HEK293T (cell line): Measurements from ENCODE around the gene PCDH20.
"Not testable (repeated sequence)": the region's sequence is repeated elsewhere in the genome, so short reads cannot be mapped to it uniquely, and the experiment has no call there.

Source experiments
- CTCF ChIA-PET: fragments of 350-600 bp; formaldehyde crosslinking; extraction: SDS; loops from one replicate; lab custom pipeline; 2021; ENCODE audit warnings: antibody characterized with exemption, inconsistent platforms; lab: Yijun Ruan, JAX
- POLR2A ChIA-PET: fragments of 350-600 bp; formaldehyde crosslinking; extraction: SDS; loops from one replicate; lab custom pipeline; 2020; ENCODE audit warnings: antibody characterized with exemption, inconsistent platforms; lab: Yijun Ruan, JAX
- DNase-seq: peaks from one replicate; pipeline ENCODE4 v3.0.0; 2012; ENCODE audit warnings: mixed read lengths; ENCODE audit errors: extremely low spot score
- ARNT ChIP-seq: fragments of 450-650 bp; IDR thresholded peaks from 2 replicates; pipeline ENCODE4 v1.6.1; 2017; ENCODE audit warnings: mild to moderate bottlenecking
- BHLHE40 ChIP-seq: fragments of 450-650 bp; IDR thresholded peaks from 2 replicates; pipeline ENCODE4 v1.6.1; 2016; ENCODE audit warnings: mild to moderate bottlenecking, moderate library complexity, borderline replicate concordance
- CTBP1 ChIP-seq: fragments of 450-650 bp; IDR thresholded peaks from 2 replicates; pipeline ENCODE4 v1.6.1; 2016; ENCODE audit warnings: borderline replicate concordance
- ELF4 ChIP-seq: fragments of 450-650 bp; IDR thresholded peaks from 2 replicates; pipeline ENCODE4 v1.6.1; 2017; ENCODE audit warnings: antibody characterized with exemption
- FOXA1 ChIP-seq: fragments of 450-650 bp; IDR thresholded peaks from 2 replicates; pipeline ENCODE4 v1.6.1; 2016; ENCODE audit warnings: mild to moderate bottlenecking
- FOXK2 ChIP-seq: fragments of 450-650 bp; IDR thresholded peaks from 2 replicates; pipeline ENCODE4 v1.6.1; 2016; ENCODE audit warnings: mild to moderate bottlenecking
- FOXM1 ChIP-seq: fragments of 450-650 bp; IDR thresholded peaks from 2 replicates; pipeline ENCODE4 v1.6.1; 2017; ENCODE audit warnings: mild to moderate bottlenecking, borderline replicate concordance
- HDGF ChIP-seq: fragments of 450-650 bp; IDR thresholded peaks from 2 replicates; pipeline ENCODE4 v1.6.1; 2017; ENCODE audit warnings: antibody characterized with exemption, borderline replicate concordance
- L3MBTL2 ChIP-seq: fragments of 450-650 bp; conservative IDR thresholded peaks from 2 replicates; pipeline ENCODE4 v1.6.1; 2016; ENCODE audit warnings: mild to moderate bottlenecking
- LEF1 ChIP-seq: fragments of 450-650 bp; IDR thresholded peaks from 2 replicates; pipeline ENCODE4 v1.6.1; 2017; ENCODE audit warnings: mild to moderate bottlenecking, borderline replicate concordance
- NFRKB ChIP-seq: fragments of 450-650 bp; IDR thresholded peaks from 2 replicates; pipeline ENCODE4 v1.6.1; 2016; ENCODE audit warnings: mild to moderate bottlenecking, moderate library complexity
- PKNOX1 ChIP-seq: fragments of 450-650 bp; IDR thresholded peaks from 2 replicates; pipeline ENCODE4 v1.6.1; 2016
- SP1 ChIP-seq: fragments of 450-650 bp; IDR thresholded peaks from 2 replicates; pipeline ENCODE4 v1.6.1; 2017
- SUZ12 ChIP-seq: fragments of 450-650 bp; IDR thresholded peaks from 2 replicates; pipeline ENCODE4 v1.6.1; 2016; ENCODE audit warnings: mild to moderate bottlenecking
- TARDBP ChIP-seq: fragments of 450-650 bp; IDR thresholded peaks from 2 replicates; pipeline ENCODE4 v1.6.1; 2016
- ZNF384 ChIP-seq: fragments of 450-650 bp; IDR thresholded peaks from 2 replicates; pipeline ENCODE4 v1.6.1; 2016

The PCDH20 gene

GRCh38 chr13:61406275-61406674 lies 9.4 kb downstream of the PCDH20 start:
- no peak for DNase-seq
- ChIA-PET CTCF (no interaction called here), POLR2A (no interaction called here)

GRCh38 chr13:61396121-61396520 lies 19.5 kb downstream of the PCDH20 start:
- ChIA-PET POLR2A (no interaction called here), CTCF (no interaction called here)
- no peak for TF ChIP-seq SUZ12
- TF ChIP-seq NFRKB, result no peak
- TF ChIP-seq FOXK2, result no peak
- no peak for TF ChIP-seq BHLHE40
- no peak for TF ChIP-seq CTBP1
- no peak for TF ChIP-seq ARNT
- TF ChIP-seq HDGF, result no peak
- no peak for TF ChIP-seq ZNF384
- DNase-seq, result no peak

More at GRCh38 chr13:61406275-61406674, 9.4 kb downstream of the PCDH20 start:
- TF ChIP-seq FOXM1 (no peak), CTBP1 (no peak)

- POLR2A ChIA-PET, result no interaction called here
Observed at GRCh38 chr13:61391426-61391825, 24.2 kb downstream of the PCDH20 start.

GRCh38 chr13:61387694-61388093 lies 28.0 kb downstream of the PCDH20 start:
- DNase-seq, result no peak
- TF ChIP-seq SUZ12 (no peak), LEF1 (no peak), FOXK2 (no peak), FOXM1 (no peak), CTBP1 (no peak), L3MBTL2 (no peak), BHLHE40 (no peak), TARDBP (no peak), SP1 (no peak), FOXA1 (no peak)
- ChIA-PET POLR2A (no interaction called here), CTCF (no interaction called here)

More at GRCh38 chr13:61391426-61391825, 24.2 kb downstream of the PCDH20 start:
- DNase-seq, result no peak
- TF ChIP-seq NFRKB (no peak), FOXK2 (no peak), SUZ12 (no peak), ARNT (no peak)
- CTCF ChIA-PET, result no interaction called here

GRCh38 chr13:61383111-61383510 lies 32.5 kb downstream of the PCDH20 start:
- ChIA-PET POLR2A (no interaction called here), CTCF (no interaction called here)
- TF ChIP-seq SUZ12 (no peak), CTBP1 (no peak), L3MBTL2 (no peak), FOXA1 (no peak), FOXK2 (no peak), ARNT (no peak), ZNF384 (no peak), HDGF (no peak), SP1 (no peak), PKNOX1 (no peak), TARDBP (no peak)
- DNase-seq, result no peak

- CTCF ChIA-PET, result no interaction called here
- POLR2A ChIA-PET, result no interaction called here
- TF ChIP-seq ARNT (no peak), CTBP1 (no peak), BHLHE40 (no peak), SUZ12 (no peak), PKNOX1 (no peak), FOXA1 (no peak), ZNF384 (no peak), SP1 (no peak)
- DNase-seq, result no peak
Observed at GRCh38 chr13:61370520-61370919, 45.1 kb downstream of the PCDH20 start.

GRCh38 chr13:61364690-61365089 lies 51.0 kb downstream of the PCDH20 start:
- POLR2A ChIA-PET, DNase-seq: not testable (repeated sequence)
- CTCF ChIA-PET, result interaction anchor here (0.6 kb wide), 1 partner anchor 844 kb away, joined by 3 read pairs; no protein-coding TSS in a partner anchor

GRCh38 chr13:61362522-61362921 lies 53.1 kb downstream of the PCDH20 start:
- no peak for TF ChIP-seq BHLHE40
- no peak for TF ChIP-seq ARNT
- no peak for TF ChIP-seq ELF4
- no peak for TF ChIP-seq PKNOX1
- TF ChIP-seq HDGF, result no peak
- TF ChIP-seq LEF1, result no peak
- no peak for TF ChIP-seq L3MBTL2
- no peak for TF ChIP-seq FOXK2
- TF ChIP-seq ZNF384, result no peak
- no peak for TF ChIP-seq NFRKB
- TF ChIP-seq TARDBP, result no peak
- no peak for TF ChIP-seq FOXA1
- TF ChIP-seq SUZ12, result no peak
- no peak for TF ChIP-seq CTBP1
- ChIA-PET CTCF (no interaction called here), POLR2A (no interaction called here)
- DNase-seq, result no peak
